Urothelium cell line (cell line): ENCODE results near the gene NPTX1.

Experiments
- DNase-seq: peaks from one replicate; pipeline ENCODE4 v3.0.0; 2011; ENCODE audit warnings: low spot score, mixed read lengths
- FAIRE-seq: peaks from 2 replicates; lab custom pipeline; 2011; peaks lifted over from hg19 to GRCh38; lab: Jason Lieb, UNC

The NPTX1 gene

DNA sequence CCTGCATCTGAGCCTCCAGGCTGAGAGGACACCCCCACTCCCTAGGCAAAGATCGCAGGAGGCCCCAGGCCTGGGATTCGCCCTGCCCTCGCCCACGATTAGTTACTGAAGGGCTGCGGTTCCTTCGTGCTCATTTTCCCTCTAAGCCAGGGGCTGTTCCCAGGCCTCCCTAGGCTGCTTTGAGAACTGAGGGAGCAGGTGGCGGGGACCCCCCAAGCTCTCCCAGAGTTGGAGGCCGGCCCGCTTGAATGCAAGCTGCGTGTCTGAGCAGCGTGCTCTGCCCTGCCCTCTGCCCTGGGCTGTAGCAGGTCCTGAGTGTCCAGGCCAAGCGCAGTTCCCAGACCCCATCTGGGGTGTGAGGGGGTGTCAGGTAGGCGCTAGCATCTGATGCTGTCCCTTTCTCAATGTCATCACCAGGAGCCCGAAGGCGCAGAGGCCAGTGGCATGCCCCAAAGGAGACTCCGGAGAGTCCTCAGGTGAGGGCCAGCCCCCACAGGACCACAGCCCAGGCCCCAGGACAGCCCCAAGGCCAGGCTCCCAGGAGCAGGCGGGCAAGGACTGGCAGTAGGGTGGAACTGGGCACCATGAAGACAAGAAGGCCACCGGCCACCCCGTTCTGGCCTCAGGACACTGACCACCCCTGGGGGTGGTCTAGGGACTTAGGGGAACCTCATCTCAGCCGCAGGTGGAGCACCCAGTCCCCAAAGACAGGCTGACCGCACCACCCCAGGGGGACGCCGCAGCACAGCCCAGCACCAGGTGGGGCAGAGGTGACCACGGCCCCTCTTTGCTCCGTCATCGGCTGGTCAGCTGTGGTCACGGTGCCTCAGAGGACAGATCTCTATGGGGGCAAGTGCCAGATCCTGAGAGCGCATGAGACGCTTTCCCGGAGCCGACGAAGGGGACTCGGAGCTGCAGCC, 46.8 kb downstream of the NPTX1 start:
- no peak for FAIRE-seq
- DNase-seq, result no peak

DNA sequence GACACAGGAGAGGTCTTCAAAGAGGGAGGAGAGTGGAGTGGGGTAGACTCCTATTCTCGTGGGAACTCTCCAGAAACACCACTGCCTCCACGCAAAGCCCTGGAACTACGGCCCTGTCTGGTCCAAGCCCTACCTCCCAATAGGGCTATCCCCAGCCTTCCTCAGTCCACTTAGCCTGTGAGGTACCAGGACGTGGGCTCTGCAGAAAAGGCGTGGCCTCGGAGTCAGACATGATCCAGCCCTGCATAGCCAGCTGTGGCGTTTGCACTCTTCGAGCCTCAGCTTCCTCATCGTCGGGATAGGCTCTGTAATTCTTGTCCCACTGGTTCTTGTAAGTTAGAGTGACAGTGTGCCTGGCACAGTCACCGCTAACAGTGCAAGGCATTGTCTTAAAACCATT, 47.6 kb downstream of the NPTX1 start:
- no peak for DNase-seq

DNA sequence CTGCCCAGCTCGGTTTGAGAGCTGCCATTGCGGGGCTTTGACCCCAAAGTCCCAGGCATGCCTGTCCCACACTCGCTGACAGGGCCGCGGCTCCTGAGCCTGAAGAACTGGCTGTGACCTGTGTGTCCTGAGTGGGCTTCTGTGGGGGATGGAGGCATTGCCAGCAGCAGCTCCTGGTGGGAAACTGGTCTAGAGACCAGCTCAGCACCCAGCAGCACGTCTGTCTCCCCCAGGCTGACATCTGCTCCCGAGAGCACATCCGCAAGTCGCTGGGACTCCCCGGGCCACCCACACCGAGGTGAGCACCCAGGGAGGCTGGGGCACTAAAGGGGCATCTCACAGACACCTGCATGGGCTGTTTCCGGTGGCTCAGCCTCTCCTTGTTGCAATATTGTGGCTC, 48.0 kb downstream of the NPTX1 start:
- no peak for FAIRE-seq
- DNase-seq, result no peak

More for the DNA sequence above, 47.6 kb downstream of the NPTX1 start:
- peak; percentile 35 for FAIRE-seq

DNA sequence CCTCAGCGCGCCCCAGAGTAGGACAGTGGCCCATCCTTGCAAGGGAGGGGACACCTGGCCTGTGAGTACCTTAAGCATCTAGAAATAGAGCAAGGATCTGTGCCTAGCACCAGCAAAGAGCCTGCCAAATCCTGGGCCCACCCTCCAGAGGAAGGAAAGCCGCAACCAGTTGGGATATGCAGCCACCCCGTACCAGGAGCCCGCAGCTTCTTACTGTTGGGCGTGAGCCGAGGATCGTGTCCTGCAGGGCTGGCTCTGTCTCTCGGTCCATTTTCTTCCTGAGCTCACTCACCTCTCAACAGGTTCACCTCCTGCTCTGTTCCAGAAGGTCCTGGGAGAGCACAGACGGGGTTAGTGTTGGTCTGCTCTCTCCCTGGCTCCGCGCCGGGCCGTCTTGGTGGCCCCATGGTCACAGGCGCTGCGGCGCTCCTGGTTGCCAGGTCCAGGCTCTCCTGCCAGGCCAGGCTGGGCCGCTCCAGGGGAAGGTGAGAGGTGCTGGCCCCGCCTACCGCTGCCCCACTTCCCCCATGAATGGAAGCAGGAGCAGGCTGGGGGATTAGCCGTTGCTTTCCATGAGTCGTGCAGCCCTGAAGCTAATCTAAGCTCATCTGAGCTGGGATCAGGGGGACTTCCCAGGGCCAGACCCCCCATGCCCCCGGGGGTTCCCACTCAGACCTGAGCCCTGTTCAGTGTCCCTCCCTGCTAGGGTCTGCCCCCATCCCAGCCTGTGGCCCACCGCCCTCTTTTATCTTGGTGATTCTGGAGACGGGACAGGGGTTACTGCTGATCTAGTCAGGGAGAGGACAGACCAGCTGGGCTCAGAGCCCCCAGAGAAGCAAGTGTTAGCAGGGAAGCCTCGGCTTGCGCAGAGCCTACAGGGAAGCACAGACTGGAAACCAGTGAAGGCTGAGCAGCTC, 48.8 kb downstream of the NPTX1 start:
- peak; percentile 58 for FAIRE-seq

DNA sequence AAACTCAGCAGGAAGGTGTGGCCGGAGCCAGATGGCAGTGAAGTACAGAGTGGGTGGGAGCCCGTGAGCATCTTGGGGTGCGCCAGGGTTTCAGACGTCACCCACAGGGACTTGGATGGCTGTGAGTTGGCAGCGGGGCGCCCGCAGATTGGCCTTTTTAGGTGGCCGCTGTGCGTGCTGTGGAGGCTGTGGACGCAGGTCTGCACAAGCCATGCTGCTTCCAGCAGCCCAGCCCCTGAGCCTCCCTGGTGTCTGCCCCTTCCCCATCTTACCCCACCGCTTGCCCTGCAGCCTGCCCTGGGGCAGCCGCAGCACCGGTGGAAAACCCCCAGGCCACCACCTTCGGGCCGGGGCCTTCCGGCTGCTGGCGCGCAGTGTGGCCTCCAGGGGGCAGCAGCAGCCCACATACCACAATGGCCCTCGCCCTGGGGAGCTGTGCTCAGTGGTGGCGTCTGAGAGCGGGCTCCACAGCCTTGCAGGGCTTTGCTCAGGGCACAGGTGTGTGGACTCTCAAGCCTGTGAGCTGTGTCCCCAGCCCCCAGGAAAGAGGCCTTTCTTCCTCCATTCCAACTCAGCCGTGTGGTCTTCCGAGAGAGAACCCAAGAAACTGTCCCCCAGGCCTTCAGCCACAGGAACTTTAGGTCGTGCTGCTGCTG, 49.6 kb downstream of the NPTX1 start:
- DNase-seq (peak; percentile 92), FAIRE-seq (peak; percentile 96)

More for the DNA sequence above, 48.8 kb downstream of the NPTX1 start:
- DNase-seq, result no peak

DNA sequence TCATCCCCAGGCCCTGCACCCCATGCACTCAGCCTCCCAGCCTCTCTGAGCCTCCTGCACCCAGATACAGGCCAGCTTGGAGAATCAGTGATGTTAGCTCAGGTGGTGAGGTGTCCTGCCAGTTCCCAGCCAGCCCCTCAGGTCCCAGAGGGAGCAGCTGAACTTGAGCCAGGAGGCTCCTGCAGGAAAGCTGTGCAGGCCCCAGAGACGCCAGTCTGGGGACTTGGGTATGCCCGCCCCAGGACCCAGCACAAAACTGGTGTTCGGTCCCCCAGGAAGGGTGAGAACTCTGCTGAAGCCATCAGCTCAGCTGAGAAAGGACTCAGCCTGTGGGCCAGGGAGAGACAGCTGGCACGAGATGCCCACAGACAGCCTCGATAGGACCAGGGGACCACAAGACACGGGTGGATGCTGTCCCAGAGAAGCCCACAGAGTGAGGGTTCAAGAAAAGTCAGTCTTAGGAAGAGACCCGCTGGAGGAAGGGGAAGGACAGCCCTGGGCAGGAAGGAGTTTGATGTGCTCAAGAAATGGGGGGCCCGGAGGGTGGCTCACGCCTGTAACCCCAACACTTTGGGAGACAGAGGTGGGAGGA, 50.5 kb downstream of the NPTX1 start:
- FAIRE-seq, result no peak
- no peak for DNase-seq

DNA sequence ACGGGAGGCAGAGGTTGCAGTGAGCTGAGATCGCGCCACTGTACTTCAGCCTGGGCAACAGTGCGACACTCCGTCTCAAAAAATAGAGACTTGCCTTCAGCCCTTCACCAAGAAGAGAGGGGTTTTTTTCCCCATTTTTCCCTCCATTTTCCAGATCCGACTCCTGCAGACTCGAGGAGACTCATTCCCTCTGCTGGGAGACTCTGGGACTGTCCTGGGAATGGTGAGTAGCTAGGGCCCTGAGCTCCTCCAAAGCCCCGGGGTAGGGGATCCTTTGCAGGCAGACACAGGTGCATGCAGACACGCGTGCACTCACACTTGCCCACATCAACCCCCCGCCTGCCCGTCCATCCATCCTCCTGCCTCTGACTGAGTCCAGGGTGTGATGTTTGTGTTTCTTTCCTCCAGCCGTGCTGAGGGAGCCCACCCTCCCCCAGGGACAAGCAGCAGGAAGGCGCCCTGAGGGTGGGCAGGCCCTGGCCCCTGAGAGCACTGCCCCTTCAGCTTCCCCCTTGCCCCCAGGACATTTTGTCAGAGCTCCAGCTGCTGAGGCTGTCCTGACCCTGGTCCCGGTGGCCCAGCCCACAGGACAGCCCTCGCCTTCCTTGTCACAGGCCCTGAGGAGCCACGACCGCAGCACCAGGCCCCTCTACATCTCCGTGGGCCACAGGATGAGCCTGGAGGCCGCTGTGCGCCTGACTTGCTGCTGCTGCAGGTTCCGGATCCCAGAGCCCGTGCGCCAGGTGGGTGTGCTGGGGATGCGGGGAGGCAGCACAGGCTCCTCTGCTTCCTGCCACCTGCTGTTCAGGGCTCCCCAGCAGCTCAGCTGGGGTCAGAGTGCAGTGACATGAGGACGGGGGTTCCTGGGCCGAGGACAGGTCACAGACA, 51.3 kb downstream of the NPTX1 start:
- DNase-seq, result no peak
- FAIRE-seq, result peak; percentile 44

DNA sequence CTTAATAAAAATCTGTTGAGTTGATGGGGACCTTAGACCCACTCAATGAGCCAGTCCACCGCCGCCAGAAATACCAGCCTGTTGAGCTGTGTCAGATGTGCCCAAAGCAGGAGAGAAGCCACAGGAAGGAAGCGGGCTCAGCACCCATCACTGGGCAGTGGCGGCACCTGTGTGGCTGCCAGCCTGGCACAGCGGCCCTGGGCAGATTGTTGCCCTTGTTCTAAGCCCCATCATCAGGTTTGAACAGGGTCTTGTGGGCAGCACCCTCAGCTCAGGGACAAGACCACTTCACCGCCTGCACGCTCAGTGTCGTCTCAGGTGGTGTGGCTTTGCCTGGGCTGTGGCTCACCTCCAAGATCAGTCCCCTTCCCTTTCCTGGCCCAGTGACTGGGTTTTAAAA, 52.1 kb downstream of the NPTX1 start:
- FAIRE-seq (no peak), DNase-seq (no peak)

DNA sequence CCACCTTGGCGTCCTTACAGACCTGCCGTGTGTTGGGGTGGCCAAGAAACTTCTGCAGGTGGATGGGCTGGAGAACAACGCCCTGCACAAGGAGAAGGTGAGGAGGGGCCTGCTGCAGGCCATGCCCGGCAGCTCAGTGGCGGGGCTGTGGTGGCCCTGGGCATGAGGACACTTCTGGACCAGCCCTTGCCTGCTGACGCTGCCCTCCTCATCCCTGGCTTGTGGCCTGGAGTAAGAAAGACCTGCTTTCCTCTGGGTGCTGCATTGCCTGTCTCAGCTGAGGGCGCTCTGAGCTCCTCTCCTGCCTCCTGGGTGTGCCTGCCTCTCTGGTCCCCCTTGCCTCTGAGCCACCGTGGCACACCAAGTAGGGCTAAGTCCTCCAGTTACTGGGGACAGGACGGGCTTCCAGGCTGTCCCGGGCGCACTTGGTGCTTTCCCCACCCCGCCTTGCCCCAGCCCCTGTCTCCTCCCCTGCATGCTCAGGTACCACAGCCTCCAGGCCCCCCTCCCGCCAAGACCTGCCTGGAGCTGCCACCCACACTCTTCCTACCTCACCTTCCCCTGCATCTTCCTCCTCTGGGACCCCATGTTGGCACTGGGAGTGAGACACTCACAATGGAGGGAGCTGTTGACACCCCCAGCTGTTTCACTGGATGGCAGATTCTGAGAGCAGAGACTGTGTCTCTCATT, 52.7 kb downstream of the NPTX1 start:
- DNase-seq (no peak), FAIRE-seq (peak; percentile 86)

DNA sequence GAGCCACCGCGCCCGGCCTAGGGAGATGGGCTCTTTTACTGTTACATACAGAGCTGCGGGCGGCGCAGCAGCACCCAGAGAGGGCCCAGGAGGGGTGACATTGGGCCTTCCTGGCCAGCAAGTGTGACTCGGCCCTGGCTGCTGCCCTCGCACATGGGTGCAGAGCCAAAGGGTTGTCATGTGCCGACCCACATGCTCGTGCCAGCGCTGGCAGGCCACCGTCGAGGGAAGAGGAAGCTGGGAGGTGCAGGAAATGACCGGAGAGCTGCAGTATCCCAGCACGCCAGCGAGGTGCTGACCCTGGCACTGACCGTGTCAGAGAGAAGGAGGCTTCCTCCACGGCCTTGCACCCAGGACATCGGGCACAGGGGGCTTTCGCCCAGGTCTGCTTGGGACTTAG, 53.4 kb downstream of the NPTX1 start:
- no peak for FAIRE-seq
- DNase-seq, result no peak

DNA sequence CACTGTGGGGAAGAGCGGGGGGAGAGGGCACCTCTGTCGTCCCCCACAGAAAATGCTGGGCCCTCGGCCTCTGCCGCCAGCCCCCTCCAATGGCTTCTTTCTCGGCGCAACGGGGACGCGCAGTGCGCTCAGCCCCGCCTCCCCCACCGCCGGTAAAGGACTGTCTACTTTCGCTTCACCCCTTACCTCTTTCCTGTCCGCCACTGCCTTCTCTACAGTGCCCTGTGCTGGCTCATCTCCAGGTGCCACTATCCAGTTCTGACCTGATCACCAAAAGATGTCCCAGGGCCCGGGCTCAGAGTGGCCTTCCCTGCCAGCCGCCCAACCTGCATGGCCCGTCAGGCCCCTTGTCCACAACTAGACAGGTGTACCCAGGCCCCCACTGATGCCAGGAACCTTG, 54.1 kb downstream of the NPTX1 start:
- FAIRE-seq (no peak), DNase-seq (no peak)

DNA sequence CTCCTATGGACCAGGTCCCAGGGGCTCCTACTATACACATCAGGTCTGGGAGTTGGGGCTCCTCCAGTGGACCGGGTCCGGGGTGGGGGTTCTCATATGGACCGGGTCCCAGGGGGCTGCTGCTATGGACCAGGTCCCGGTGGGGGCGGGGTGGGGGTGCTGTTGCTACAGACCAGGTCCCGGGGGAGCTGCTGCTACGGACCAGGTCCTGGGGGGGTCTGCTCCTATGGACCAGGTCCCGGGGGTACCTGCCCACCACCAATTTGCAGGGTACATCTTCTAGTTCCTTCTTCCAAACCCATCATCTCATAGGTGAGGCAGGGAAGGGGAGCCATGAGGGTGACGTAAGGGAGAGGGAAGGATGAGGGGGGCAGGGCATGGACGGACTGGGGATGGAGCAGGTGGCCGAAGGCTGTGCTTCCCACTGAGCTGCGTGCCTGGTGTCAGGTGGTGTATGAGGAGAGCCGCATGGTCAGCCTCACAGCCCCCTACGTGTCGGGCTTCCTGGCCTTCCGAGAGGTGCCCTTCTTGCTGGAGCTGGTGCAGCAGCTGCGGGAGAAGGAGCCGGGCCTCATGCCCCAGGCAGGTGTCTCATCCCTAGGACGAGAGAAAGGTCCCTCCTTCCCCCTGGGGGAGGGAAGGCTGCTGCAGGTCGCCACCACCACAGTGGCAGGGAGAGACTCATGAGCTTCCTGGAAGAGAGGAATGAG, 54.9 kb downstream of the NPTX1 start:
- peak; percentile 44 for FAIRE-seq

DNA sequence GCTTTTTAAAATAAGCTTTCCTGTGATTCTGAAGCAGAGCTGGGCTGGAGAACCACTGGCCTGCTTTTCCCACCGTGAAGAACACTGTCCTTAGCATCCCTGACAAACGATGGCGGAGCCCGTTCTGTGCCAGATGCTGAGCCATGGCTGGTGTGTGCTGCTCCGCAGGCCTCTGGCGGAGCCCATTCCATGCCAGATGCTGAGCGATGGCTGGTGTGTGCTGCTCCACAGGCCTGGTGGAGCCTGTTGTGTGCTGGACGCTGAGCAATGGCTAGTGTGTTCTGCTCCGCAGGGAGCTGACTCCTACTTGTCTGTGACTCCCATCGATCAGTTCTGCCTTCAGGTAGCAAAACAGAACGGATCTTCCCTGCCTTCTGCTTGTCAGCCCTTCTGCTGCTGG, 57.2 kb downstream of the NPTX1 start:
- FAIRE-seq, result no peak
- no peak for DNase-seq

More for the DNA sequence above, 54.9 kb downstream of the NPTX1 start:
- no peak for DNase-seq

DNA sequence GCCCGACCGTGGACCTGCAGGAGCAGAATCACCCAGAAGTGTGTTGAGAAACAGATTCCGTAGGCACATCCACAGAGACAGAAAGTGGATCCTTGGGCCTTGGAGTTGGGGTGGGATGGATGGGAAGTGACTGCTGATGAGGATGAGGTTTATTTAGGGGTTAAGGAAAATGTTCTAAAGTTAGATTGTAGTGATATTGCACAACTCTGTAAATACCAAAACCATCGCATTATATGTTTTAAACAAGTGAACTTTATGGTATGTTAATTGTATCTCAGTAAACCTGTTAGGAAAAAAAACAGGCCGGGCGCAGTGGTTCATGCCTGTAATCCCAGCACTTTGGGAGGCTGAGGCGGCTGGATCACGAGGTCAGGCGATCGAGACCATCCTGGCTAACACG, 57.8 kb downstream of the NPTX1 start:
- no peak for FAIRE-seq
- DNase-seq, result no peak
